Liver (tissue), 9 donors: ENCODE measurements around the gene PPP1CC. TPM values are rescaled to one million over a fixed set of nuclear protein-coding genes. Genes with fewer than 3 reads are reported as not detected.

Source experiments
- DNase-seq: peaks from one replicate; pipeline ENCODE4 v3.0.0-alpha.2; 2017; ENCODE audit warnings: low spot score
- H3K27ac ChIP-seq, 2 donors: one replicate each; pipeline ENCODE4 v1.7.0; 2013; ENCODE audit warnings: inconsistent platforms in 2 of 2, low read length in 2 of 2, control low read depth in 1 of 2, low read depth in 1 of 2, mild to moderate bottlenecking in 1 of 2
- H3K27me3 ChIP-seq, 4 donors: one replicate each; pipeline versions ENCODE4 v1.6.1 to v1.7.0; 2013; ENCODE audit warnings: low read length in 3 of 4, inconsistent platforms in 1 of 4, mild to moderate bottlenecking in 1 of 4, moderate library complexity in 1 of 4; ENCODE audit not compliant: control insufficient read depth in 4 of 4, insufficient read depth in 4 of 4
- H3K36me3 ChIP-seq, 4 donors: one replicate each; pipeline versions ENCODE4 v1.6.1 to v1.7.0; 2013; ENCODE audit warnings: low read length in 3 of 4, mild to moderate bottlenecking in 3 of 4, low read depth in 1 of 4, moderate library complexity in 1 of 4; ENCODE audit not compliant: control insufficient read depth in 4 of 4, insufficient read depth in 3 of 4
- H3K4me1 ChIP-seq, 4 donors: one replicate each; pipeline versions ENCODE4 v1.6.1 to v1.7.0; 2013; ENCODE audit warnings: low read length in 3 of 4, mild to moderate bottlenecking in 3 of 4, moderate library complexity in 1 of 4; ENCODE audit not compliant: control insufficient read depth in 4 of 4, insufficient read depth in 4 of 4
- H3K4me3 ChIP-seq, 3 donors: one replicate each; pipeline versions ENCODE4 v1.6.1 to v1.7.0; 2013; ENCODE audit warnings: low read length in 3 of 3, control low read depth in 1 of 3, low read depth in 1 of 3, mild to moderate bottlenecking in 1 of 3
- H3K9ac ChIP-seq, 2 donors: one replicate each; pipeline ENCODE4 v1.7.0; 2013; ENCODE audit warnings: low read length in 2 of 2, mild to moderate bottlenecking in 2 of 2, moderate library complexity in 2 of 2, control low read depth in 1 of 2, low read depth in 1 of 2
- H3K9me3 ChIP-seq, 4 donors: one replicate each; pipeline versions ENCODE4 v1.6.1 to v1.7.0; 2013; ENCODE audit warnings: low read length in 3 of 4; ENCODE audit not compliant: control insufficient read depth in 4 of 4
- CTCF ChIP-seq: fragments of 150-350 bp; IDR thresholded peaks from 2 replicates; pipeline ENCODE4 v1.5.1; 2017; ENCODE audit warnings: improper control_type of control experiment, low read depth, low read length; ENCODE audit not compliant: missing input control
- EGR1 ChIP-seq, 2 donors: IDR thresholded peaks; 2 replicates each; pipeline ENCODE4 v1.6.1; 2016 to 2018; ENCODE audit warnings: antibody characterized with exemption in 2 of 2, low read depth in 2 of 2
- FOXA2 ChIP-seq: IDR thresholded peaks from 2 replicates; pipeline ENCODE4 v1.6.1; 2016; ENCODE audit warnings: antibody characterized with exemption
- HNF4A ChIP-seq, 2 donors: conservative IDR thresholded peaks; 2 replicates each; pipeline ENCODE4 v1.6.1; 2016; ENCODE audit warnings: antibody characterized with exemption in 2 of 2, mild to moderate bottlenecking in 2 of 2
- HNF4G ChIP-seq: IDR thresholded peaks from 2 replicates; pipeline ENCODE4 v1.6.1; 2016; ENCODE audit warnings: antibody characterized with exemption
- RAD21 ChIP-seq, 2 donors: IDR thresholded peaks; 2 replicates each; pipeline ENCODE4 v1.6.1; 2016; ENCODE audit warnings: antibody characterized with exemption in 2 of 2, mild to moderate bottlenecking in 2 of 2
- RXRA ChIP-seq, 2 donors: IDR thresholded peaks; 2 replicates each; pipeline ENCODE4 v1.6.1; 2017 to 2018; ENCODE audit warnings: antibody characterized with exemption in 2 of 2, mild to moderate bottlenecking in 1 of 2
- SP1 ChIP-seq: IDR thresholded peaks from 2 replicates; pipeline ENCODE4 v1.6.1; 2018; ENCODE audit warnings: antibody characterized with exemption, mild to moderate bottlenecking
- TAF1 ChIP-seq: conservative IDR thresholded peaks from 2 replicates; pipeline ENCODE4 v1.6.1; 2016; ENCODE audit warnings: antibody characterized with exemption, mild to moderate bottlenecking
- YY1 ChIP-seq: IDR thresholded peaks from 2 replicates; pipeline ENCODE4 v1.6.1; 2016; ENCODE audit warnings: antibody characterized with exemption, mild to moderate bottlenecking
- ZBTB33 ChIP-seq: IDR thresholded peaks from 2 replicates; pipeline ENCODE4 v1.6.1; 2016; ENCODE audit warnings: antibody characterized with exemption
- WGBS: extraction: QIAGEN DNeasy Blood & Tissue Kit; methylation state at CpG from one replicate; pipeline ENCODE4 v1.1.7; 2013; 5-methylcytosine and 5-hydroxymethylcytosine counted together
- polyA plus RNA-seq, 2 donors: library from polyadenylated mRNA; stranded (reverse) in 1 of 2; unstranded in 1 of 2; fragments of 200-250 nt in 1 of 2; fragments of >200 nt in 1 of 2; fragmentation: Nextera tagmentation in 1 of 2; extraction: Ambion mirVana in 1 of 2; gene quantifications; one replicate each; pipeline versions ENCODE4 v1.2.1 to v1.2.3, GENCODE V29; 2013 to 2015
- total RNA-seq, 2 donors: library from RNA; depleted of rRNA; stranded (reverse); fragments of >200 nt; gene quantifications; one replicate each; pipeline ENCODE4 v1.2.3, GENCODE V29; 2014
- TF ChIP-seq, protein P1 (sequence below): IDR thresholded peaks from 2 replicates; pipeline ENCODE4 v1.6.1; 2016; ENCODE audit warnings: antibody characterized with exemption, mild to moderate bottlenecking
- TF ChIP-seq, protein P2 (sequence below): IDR thresholded peaks from 2 replicates; pipeline ENCODE4 v1.6.1; 2016; ENCODE audit warnings: antibody characterized with exemption
- donor health status: healthy.
- donor health status: healthy.
- donor health status: healthy.
- donor health status: healthy.
- donor health status: healthy.

Gene PPP1CC
- 10 to 100 TPM; 49.2 to 73.2 TPM for total RNA-seq
- 10 to 100 TPM; 22.1 to 22.8 TPM for polyA plus RNA-seq

DNA sequence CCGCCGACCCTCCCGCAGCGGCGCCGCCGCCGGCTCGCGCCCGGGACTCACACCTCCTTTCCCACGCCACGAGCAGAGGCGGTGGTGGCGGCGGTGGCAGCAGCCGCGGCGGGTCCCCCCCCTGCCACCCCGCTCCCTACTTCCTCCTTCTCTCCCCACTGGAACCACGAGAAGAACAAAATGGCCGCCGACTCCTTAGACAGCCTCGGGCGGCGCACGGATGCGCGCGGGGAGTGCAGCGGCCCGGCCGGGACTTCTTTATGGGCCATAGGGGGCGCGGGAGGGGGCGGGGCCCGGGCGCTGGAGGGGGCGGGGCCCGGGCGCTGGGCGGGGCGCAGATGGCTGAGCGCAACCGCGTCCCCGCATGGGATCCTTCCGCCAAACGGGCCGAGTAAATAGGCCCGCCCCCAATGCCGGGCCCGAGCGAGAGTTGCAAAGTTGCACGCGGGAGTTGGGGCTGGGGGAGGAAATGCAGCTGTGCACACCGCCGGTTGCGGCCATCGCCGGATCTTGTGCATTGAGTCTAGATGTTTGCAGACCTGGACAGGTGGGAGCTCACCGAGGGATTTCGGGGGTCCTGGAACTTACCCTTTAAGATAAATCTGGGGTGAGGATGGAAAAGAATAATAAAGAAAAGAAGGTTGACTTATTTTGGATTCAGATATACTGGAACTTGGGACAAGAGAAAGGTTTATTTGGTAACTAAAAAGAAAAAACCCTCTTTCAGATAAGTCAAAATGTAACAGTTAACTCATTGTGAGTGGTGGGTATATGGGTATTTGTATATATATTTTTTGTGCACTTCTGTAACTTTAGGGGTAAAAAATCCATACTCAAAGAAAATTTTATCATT lies at the start of gene PPP1CC:
Gene PPP1CC (minus strand): TSS at position 174 of the 853 bp plus-strand sequence. CDS start 184 bp downstream, outside the sequence.
- under 1% methylated on average over 63 of the region's 63 CpGs for WGBS

More for the DNA sequence above, at the start of gene PPP1CC:
- TF ChIP-seq HNF4G = no peak
- peak; percentile 33 for TF ChIP-seq SP1
- TF ChIP-seq YY1 = peak; percentile 96
- TF ChIP-seq EGR1 (IDR thresholded peaks at IDR 0.05; ENCODE audit: low read depth in 2 of 2) = no peak
- no peak for TF ChIP-seq RAD21 (IDR thresholded peaks at IDR 0.05)
- peak in 1 of 2 donors; percentile 5 for TF ChIP-seq HNF4A (conservative IDR thresholded peaks at IDR 0.05)
- TF ChIP-seq RXRA (IDR thresholded peaks at IDR 0.05) = no peak
- peak; percentile 33 for TF ChIP-seq TAF1
- peak; percentile 39 for TF ChIP-seq ZBTB33
- TF ChIP-seq, protein P1, sequence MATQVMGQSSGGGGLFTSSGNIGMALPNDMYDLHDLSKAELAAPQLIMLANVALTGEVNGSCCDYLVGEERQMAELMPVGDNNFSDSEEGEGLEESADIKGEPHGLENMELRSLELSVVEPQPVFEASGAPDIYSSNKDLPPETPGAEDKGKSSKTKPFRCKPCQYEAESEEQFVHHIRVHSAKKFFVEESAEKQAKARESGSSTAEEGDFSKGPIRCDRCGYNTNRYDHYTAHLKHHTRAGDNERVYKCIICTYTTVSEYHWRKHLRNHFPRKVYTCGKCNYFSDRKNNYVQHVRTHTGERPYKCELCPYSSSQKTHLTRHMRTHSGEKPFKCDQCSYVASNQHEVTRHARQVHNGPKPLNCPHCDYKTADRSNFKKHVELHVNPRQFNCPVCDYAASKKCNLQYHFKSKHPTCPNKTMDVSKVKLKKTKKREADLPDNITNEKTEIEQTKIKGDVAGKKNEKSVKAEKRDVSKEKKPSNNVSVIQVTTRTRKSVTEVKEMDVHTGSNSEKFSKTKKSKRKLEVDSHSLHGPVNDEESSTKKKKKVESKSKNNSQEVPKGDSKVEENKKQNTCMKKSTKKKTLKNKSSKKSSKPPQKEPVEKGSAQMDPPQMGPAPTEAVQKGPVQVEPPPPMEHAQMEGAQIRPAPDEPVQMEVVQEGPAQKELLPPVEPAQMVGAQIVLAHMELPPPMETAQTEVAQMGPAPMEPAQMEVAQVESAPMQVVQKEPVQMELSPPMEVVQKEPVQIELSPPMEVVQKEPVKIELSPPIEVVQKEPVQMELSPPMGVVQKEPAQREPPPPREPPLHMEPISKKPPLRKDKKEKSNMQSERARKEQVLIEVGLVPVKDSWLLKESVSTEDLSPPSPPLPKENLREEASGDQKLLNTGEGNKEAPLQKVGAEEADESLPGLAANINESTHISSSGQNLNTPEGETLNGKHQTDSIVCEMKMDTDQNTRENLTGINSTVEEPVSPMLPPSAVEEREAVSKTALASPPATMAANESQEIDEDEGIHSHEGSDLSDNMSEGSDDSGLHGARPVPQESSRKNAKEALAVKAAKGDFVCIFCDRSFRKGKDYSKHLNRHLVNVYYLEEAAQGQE = peak; percentile 82
- TF ChIP-seq, protein P2, sequence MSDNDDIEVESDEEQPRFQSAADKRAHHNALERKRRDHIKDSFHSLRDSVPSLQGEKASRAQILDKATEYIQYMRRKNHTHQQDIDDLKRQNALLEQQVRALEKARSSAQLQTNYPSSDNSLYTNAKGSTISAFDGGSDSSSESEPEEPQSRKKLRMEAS = no peak
- TF ChIP-seq CTCF = no peak
- no peak for TF ChIP-seq FOXA2
- Histone ChIP-seq H3K4me1 (peaks cover 8 to 60% (median 47%) of the 10 kb centered on the region in 4 donors), H3K9ac (peak within 1 kb of the TSS; percentile 84 to 90), H3K4me3 (peak within 1 kb of the TSS; percentile 91 to 97 (median 92)), H3K9me3 (no peaks in the 10 kb centered on the region), H3K27ac (peak within 1 kb of the TSS; percentile 93 to 96), H3K27me3 (no peaks in the 10 kb centered on the region), H3K36me3 (no peaks in the 10 kb centered on the region)
- DNase-seq = peak; percentile 94
